Ovary (tissue), 3 donors: ENCODE results near the gene CROCC.
"Not testable (repeated sequence)": the region's sequence is repeated elsewhere in the genome, so short reads cannot be mapped to it uniquely, and the experiment has no call there.

ENCODE experiments used
- CTCF ChIP-seq, 3 donors: fragments of 450-650 bp in 2 of 3; fragments of 200-600 bp in 1 of 3; IDR thresholded peaks; one replicate each; pipeline versions ENCODE4 v1.5.1 to v1.8.0; 2016 to 2022; ENCODE audit warnings: antibody characterized with exemption in 3 of 3, mild to moderate bottlenecking in 1 of 3
- EP300 ChIP-seq: sonication (generic); formaldehyde crosslinking; IDR thresholded peaks from one replicate; pipeline ENCODE4 v1.6.1; 2017; ENCODE audit warnings: antibody characterized with exemption
- POLR2A ChIP-seq: fragments of 450-650 bp; IDR thresholded peaks from one replicate; pipeline ENCODE4 v1.6.1; 2017; ENCODE audit warnings: antibody characterized with exemption, mild to moderate bottlenecking, moderate library complexity
- donor health status: DM: no; HTN: no; CAD: no.

- TF ChIP-seq CTCF (IDR thresholded peaks at IDR 0.05); POLR2A; EP300: not testable (repeated sequence)
Observed at GRCh38 chr1:16899020-16899419, 22.7 kb upstream of the CROCC start.
